Endothelial cell of umbilical vein (primary cell): Measurements from ENCODE around the gene CNOT10. TPM values are rescaled to one million over a fixed set of nuclear protein-coding genes. Genes with fewer than 3 reads are reported as not detected.
"Not testable (repeated sequence)": the region's sequence is repeated elsewhere in the genome, so short reads cannot be mapped to it uniquely, and the experiment has no call there.

Source experiments
- BruUV-seq: library from RNA; stranded (reverse); fragments of 400-500 nt; replicated peaks from 2 replicates; lab custom pipeline; 2021; lab: Mats Ljungman, UMichigan
- CTCF ChIA-PET: fragments of 300-600, 350-600 bp; sonication (Branson Sonifier 250); formaldehyde crosslinking; loops from one replicate; lab custom pipeline; 2021; ENCODE audit warnings: antibody characterized with exemption, inconsistent platforms; lab: Charles Lee
- POLR2A ChIA-PET: fragments of 300-600, 350-600 bp; sonication (Branson Sonifier 250); formaldehyde crosslinking; loops from one replicate; lab custom pipeline; 2021; ENCODE audit warnings: antibody characterized with exemption, inconsistent platforms; lab: Charles Lee
- DNase-seq: peaks from one replicate; pipeline ENCODE4 v3.0.0-alpha.2; 2011; ENCODE audit warnings: low read depth, low spot score
- FAIRE-seq: peaks from 2 replicates; lab custom pipeline; 2011; peaks lifted over from hg19 to GRCh38; lab: Jason Lieb, UNC
- H2AFZ ChIP-seq: 2 replicates; pipeline ENCODE4 v1.6.0; 2012; ENCODE audit warnings: low read depth, low read length, control low read depth, inconsistent platforms
- H3K27ac ChIP-seq: 2 replicates; pipeline ENCODE4 v1.5.1; 2011; ENCODE audit warnings: low read depth, mild to moderate bottlenecking, control low read depth, low read length, moderate library complexity; ENCODE audit not compliant: insufficient read depth
- H3K27me3 ChIP-seq, 2 experiments: 2 replicates each; pipeline versions ENCODE4 v1.6.0 to v1.6.1; 2011; ENCODE audit warnings: low read length in 2 of 2, mixed read lengths in 1 of 2; ENCODE audit not compliant: control insufficient read depth in 2 of 2, insufficient read depth in 2 of 2
- H3K36me3 ChIP-seq, 2 experiments: 2 replicates in 1 of 2; 3 replicates in 1 of 2; pipeline ENCODE4 v1.5.1; 2011; ENCODE audit warnings: low read length in 2 of 2, mild to moderate bottlenecking in 1 of 2, moderate library complexity in 1 of 2; ENCODE audit not compliant: control insufficient read depth in 2 of 2, insufficient read depth in 2 of 2; ENCODE audit errors: extremely low read depth in 1 of 2
- H3K4me1 ChIP-seq: 3 replicates; pipeline ENCODE4 v1.5.1; 2011; ENCODE audit warnings: mild to moderate bottlenecking, low read length; ENCODE audit not compliant: control insufficient read depth, insufficient read depth; ENCODE audit errors: extremely low read depth
- H3K4me2 ChIP-seq: 2 replicates; pipeline ENCODE4 v1.6.1; 2011; ENCODE audit warnings: low read length, control low read depth, mixed read lengths; ENCODE audit not compliant: insufficient read depth
- H3K4me3 ChIP-seq, 3 experiments: fragments of 200-600 bp in 1 of 3; sonication (generic), shearing (Covaris generic) in 1 of 3; replicated peaks in 1 of 3; 2 replicates each; pipeline ENCODE4 v1.5.1; 2011 to 2016; ENCODE audit warnings: control low read depth in 3 of 3, low read length in 3 of 3, mild to moderate bottlenecking in 2 of 3, inconsistent platforms in 1 of 3, low read depth in 1 of 3, moderate library complexity in 1 of 3; ENCODE audit not compliant: insufficient read depth in 1 of 3
- H3K79me2 ChIP-seq: 2 replicates; pipeline ENCODE4 v1.6.0; 2012; ENCODE audit warnings: low read length, inconsistent platforms; ENCODE audit not compliant: control insufficient read depth, insufficient read depth
- H3K9ac ChIP-seq: replicated peaks from 2 replicates; pipeline ENCODE3; 2011; ENCODE audit warnings: low read length, control low read depth; ENCODE audit not compliant: insufficient read depth; ENCODE audit errors: extremely low read depth
- H3K9me1 ChIP-seq: replicated peaks from 3 replicates; pipeline ENCODE4 v1.6.0; 2011; ENCODE audit warnings: mild to moderate bottlenecking, low read length; ENCODE audit not compliant: control insufficient read depth, insufficient read depth; ENCODE audit errors: extremely low read depth
- H3K9me3 ChIP-seq: replicated peaks from 2 replicates; pipeline ENCODE4 v1.5.1; 2012; ENCODE audit warnings: low read length, inconsistent platforms; ENCODE audit not compliant: control insufficient read depth, insufficient read depth
- H4K20me1 ChIP-seq: replicated peaks from 2 replicates; pipeline ENCODE3; 2011; ENCODE audit warnings: mild to moderate bottlenecking, low read length; ENCODE audit not compliant: control insufficient read depth, insufficient read depth; ENCODE audit errors: extremely low read depth
- EZH2 ChIP-seq: IDR thresholded peaks from 2 replicates; pipeline ENCODE4 v1.6.1; 2012; ENCODE audit warnings: borderline replicate concordance, low read depth, mild to moderate bottlenecking, moderate library complexity, low read length, inconsistent platforms; ENCODE audit not compliant: severe bottlenecking
- FOS ChIP-seq: IDR thresholded peaks from 2 replicates; pipeline ENCODE4 v1.6.1; 2011; ENCODE audit warnings: mild to moderate bottlenecking, low read length, moderate library complexity, borderline replicate concordance; ENCODE audit not compliant: insufficient read depth
- GATA2 ChIP-seq: IDR thresholded peaks from 2 replicates; pipeline ENCODE4 v1.7.0; 2011; ENCODE audit warnings: low read depth, mild to moderate bottlenecking, moderate library complexity, mixed read lengths, low read length; ENCODE audit not compliant: insufficient read length, insufficient read depth
- JUN ChIP-seq: IDR thresholded peaks from 2 replicates; pipeline ENCODE4 v1.6.1; 2011; ENCODE audit warnings: borderline replicate concordance, low read depth; ENCODE audit not compliant: insufficient read length, insufficient read depth
- MYC ChIP-seq: IDR thresholded peaks from one replicate; pipeline ENCODE4 v1.6.1; 2011; ENCODE audit warnings: mild to moderate bottlenecking, low read depth, low read length
- POLR2A ChIP-seq: IDR thresholded peaks from 2 replicates; pipeline ENCODE4 v1.6.1; 2012; ENCODE audit warnings: low read depth, mild to moderate bottlenecking, control low read depth, low read length
- POLR2AphosphoS5 ChIP-seq: IDR thresholded peaks from 2 replicates; pipeline ENCODE4 v1.6.1; 2012; ENCODE audit warnings: low read depth, mild to moderate bottlenecking, control low read depth, low read length, moderate library complexity; ENCODE audit not compliant: insufficient read depth
- dilution Hi-C: fragments of 300-500 bp; cut with MboI; formaldehyde crosslinking; loops from one replicate; pipeline ENCODE4 v1.15.0; 2019; ENCODE audit warnings: low sequenced_read_pairs; ENCODE audit not compliant: extremely low pct_ligation_motif_present
- intact Hi-C: fragments of 100-400 bp; cut with micrococcal nuclease; formaldehyde crosslinking; loops from one replicate; pipeline ENCODE4 v1.10.0; 2022
- polyA plus RNA-seq, 4 experiments: library from polyadenylated mRNA; depleted of rRNA in 3 of 4; stranded (reverse) in 3 of 4; unstranded in 1 of 4; fragments of >200 nt; gene quantifications; 2 replicates each; pipeline versions ENCODE4 v1.2.1 to v1.2.3, GENCODE V29; 2011 to 2012; ENCODE audit warnings: missing spikeins in 1 of 4
- total RNA-seq: library from RNA; stranded (reverse); gene quantifications from 2 replicates; pipeline ENCODE4 v1.2.3, GENCODE V29; 2021
- TF ChIP-seq, protein P1 (sequence below): IDR thresholded peaks from 2 replicates; pipeline ENCODE4 v1.6.1; 2011; ENCODE audit not compliant: insufficient read depth, insufficient read length
- TF ChIP-seq, protein P2 (sequence below), 2 donors: IDR thresholded peaks; 1 replicate in 1 of 2; 2 replicates in 1 of 2; pipeline ENCODE4 v1.5.1; 2011; ENCODE audit warnings: low read length in 2 of 2, mild to moderate bottlenecking in 2 of 2, moderate library complexity in 2 of 2, control low read depth in 1 of 2, inconsistent platforms in 1 of 2, low read depth in 1 of 2; ENCODE audit not compliant: insufficient read depth in 1 of 2; ENCODE audit errors: extremely low read depth in 1 of 2

Gene CNOT10
- total and polyA plus RNA-seq, 2 donors (not counting 3 experiments of a cell fraction or from before 2014, with no cell fraction given), result 23.6 to 28.6 TPM

DNA sequence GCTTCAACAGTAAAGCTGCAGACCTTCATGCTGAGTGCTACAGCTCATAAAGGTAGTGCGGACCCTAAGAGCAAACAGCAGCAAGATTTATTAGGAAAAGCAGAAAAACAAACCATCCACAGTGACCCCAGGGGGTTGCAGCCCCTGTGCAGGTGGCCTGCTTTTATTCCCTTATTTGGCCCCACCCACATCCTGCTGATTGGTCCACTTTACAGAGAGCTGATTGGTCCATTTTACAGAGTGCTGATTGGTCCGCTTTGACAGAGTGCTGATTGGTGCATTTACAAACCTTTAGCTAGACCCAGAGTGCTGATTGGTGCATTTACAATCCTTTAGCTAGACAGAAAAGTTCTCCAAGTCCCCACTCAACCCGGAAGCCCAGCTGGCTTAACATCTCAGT lies 11.3 kb upstream of the CNOT10 start:
- H4K20me1 ChIP-seq, dilution Hi-C loops, POLR2A ChIA-PET, H2AFZ ChIP-seq, H3K27me3 ChIP-seq, H3K4me2 ChIP-seq, H3K79me2 ChIP-seq, H3K4me3 ChIP-seq, FAIRE-seq, H3K27ac ChIP-seq, H3K36me3 ChIP-seq, H3K4me1 ChIP-seq, DNase-seq, H3K9me3 ChIP-seq, H3K9me1 ChIP-seq, BruUV-seq, intact Hi-C loops, H3K9ac ChIP-seq: not testable (repeated sequence)
- CTCF ChIA-PET, result interaction anchor here (1.0 to 1.3 kb wide), 4 partner anchors 9 to 261 kb away, joined by 3 to 4 read pairs (median 3); no protein-coding TSS in a partner anchor

DNA sequence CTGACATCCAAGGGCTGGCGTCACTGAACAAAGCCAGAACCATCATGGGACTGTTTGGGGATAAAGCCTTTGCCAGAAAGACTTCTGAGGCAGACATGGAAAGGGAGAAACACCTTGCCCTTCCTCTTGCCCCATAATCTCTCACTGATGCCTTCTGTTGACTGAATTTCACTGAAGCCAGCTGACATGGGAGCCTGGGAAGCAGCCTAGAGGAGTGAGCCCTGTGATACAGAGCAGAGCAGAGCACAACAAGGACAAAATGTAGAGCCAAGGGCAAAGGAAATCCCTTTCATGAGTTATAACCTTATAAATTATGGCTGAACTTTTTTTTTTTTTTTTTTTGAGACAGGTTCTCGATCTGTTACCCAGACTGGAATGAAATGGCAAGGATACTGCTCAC lies 9.8 kb upstream of the CNOT10 start:
- no peak overlapping the region for H3K4me3 ChIP-seq
- intact Hi-C loops (no loop called here), dilution Hi-C loops (no loop called here)
- H3K9me3 ChIP-seq, result no peaks in the 10 kb centered on the region
- POLR2A ChIA-PET, result no interaction called here
- H3K9me1 ChIP-seq, result no peaks in the 10 kb centered on the region
- H3K27ac ChIP-seq, result no peak overlapping the region
- BruUV-seq, result no TSS peak
- no peaks in the 10 kb centered on the region for H3K36me3 ChIP-seq
- no peak overlapping the region for H3K4me2 ChIP-seq
- no peak for DNase-seq
- no peaks in the 10 kb centered on the region for H4K20me1 ChIP-seq
- H3K9ac ChIP-seq, result no peak overlapping the region
- no peak for FAIRE-seq
- TF ChIP-seq EZH2 (no peak), MYC (no peak), POLR2AphosphoS5 (no peak), FOS (no peak), GATA2 (no peak), JUN (no peak), POLR2A (no peak)
- TF ChIP-seq, protein P1, sequence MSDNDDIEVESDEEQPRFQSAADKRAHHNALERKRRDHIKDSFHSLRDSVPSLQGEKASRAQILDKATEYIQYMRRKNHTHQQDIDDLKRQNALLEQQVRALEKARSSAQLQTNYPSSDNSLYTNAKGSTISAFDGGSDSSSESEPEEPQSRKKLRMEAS, result no peak
- TF ChIP-seq, protein P2, sequence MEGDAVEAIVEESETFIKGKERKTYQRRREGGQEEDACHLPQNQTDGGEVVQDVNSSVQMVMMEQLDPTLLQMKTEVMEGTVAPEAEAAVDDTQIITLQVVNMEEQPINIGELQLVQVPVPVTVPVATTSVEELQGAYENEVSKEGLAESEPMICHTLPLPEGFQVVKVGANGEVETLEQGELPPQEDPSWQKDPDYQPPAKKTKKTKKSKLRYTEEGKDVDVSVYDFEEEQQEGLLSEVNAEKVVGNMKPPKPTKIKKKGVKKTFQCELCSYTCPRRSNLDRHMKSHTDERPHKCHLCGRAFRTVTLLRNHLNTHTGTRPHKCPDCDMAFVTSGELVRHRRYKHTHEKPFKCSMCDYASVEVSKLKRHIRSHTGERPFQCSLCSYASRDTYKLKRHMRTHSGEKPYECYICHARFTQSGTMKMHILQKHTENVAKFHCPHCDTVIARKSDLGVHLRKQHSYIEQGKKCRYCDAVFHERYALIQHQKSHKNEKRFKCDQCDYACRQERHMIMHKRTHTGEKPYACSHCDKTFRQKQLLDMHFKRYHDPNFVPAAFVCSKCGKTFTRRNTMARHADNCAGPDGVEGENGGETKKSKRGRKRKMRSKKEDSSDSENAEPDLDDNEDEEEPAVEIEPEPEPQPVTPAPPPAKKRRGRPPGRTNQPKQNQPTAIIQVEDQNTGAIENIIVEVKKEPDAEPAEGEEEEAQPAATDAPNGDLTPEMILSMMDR (IDR thresholded peaks at IDR 0.05; ENCODE audit: extremely low read depth in 1 of 2, insufficient read depth in 1 of 2, low read depth in 1 of 2, low read length in 2 of 2), result no peak
- CTCF ChIA-PET, result interaction anchor here (1.5 to 1.9 kb wide), 2 partner anchors 10 to 300 kb away, joined by 3 to 4 read pairs; partner anchors contain the start of gene CNOT10
- H3K27me3 ChIP-seq, result peaks cover 2 to 6% of the 10 kb centered on the region in 2 experiments
- H2AFZ ChIP-seq, result no peak overlapping the region
- H3K79me2 ChIP-seq, result no peaks in the 10 kb centered on the region
- no peaks in the 10 kb centered on the region for H3K4me1 ChIP-seq
